Endothelial cell of umbilical vein (primary cell): ENCODE measurements around the gene TRIP13. TPM values are rescaled to one million over a fixed set of nuclear protein-coding genes. Genes with fewer than 3 reads are reported as not detected.

Experiments used
- BruUV-seq: library from RNA; stranded (reverse); fragments of 400-500 nt; replicated peaks from 2 replicates; lab custom pipeline; 2021; lab: Mats Ljungman, UMichigan
- CTCF ChIA-PET: fragments of 300-600, 350-600 bp; sonication (Branson Sonifier 250); formaldehyde crosslinking; loops from one replicate; lab custom pipeline; 2021; ENCODE audit warnings: antibody characterized with exemption, inconsistent platforms; lab: Charles Lee
- POLR2A ChIA-PET: fragments of 300-600, 350-600 bp; sonication (Branson Sonifier 250); formaldehyde crosslinking; loops from one replicate; lab custom pipeline; 2021; ENCODE audit warnings: antibody characterized with exemption, inconsistent platforms; lab: Charles Lee
- DNase-seq: peaks from one replicate; pipeline ENCODE4 v3.0.0-alpha.2; 2011; ENCODE audit warnings: low read depth, low spot score
- FAIRE-seq: peaks from 2 replicates; lab custom pipeline; 2011; peaks lifted over from hg19 to GRCh38; lab: Jason Lieb, UNC
- H2AFZ ChIP-seq: 2 replicates; pipeline ENCODE4 v1.6.0; 2012; ENCODE audit warnings: low read depth, low read length, control low read depth, inconsistent platforms
- H3K27ac ChIP-seq: 2 replicates; pipeline ENCODE4 v1.5.1; 2011; ENCODE audit warnings: low read depth, mild to moderate bottlenecking, control low read depth, low read length, moderate library complexity; ENCODE audit not compliant: insufficient read depth
- H3K27me3 ChIP-seq, 2 experiments: 2 replicates each; pipeline versions ENCODE4 v1.6.0 to v1.6.1; 2011; ENCODE audit warnings: low read length in 2 of 2, mixed read lengths in 1 of 2; ENCODE audit not compliant: control insufficient read depth in 2 of 2, insufficient read depth in 2 of 2
- H3K36me3 ChIP-seq, 2 experiments: 2 replicates in 1 of 2; 3 replicates in 1 of 2; pipeline ENCODE4 v1.5.1; 2011; ENCODE audit warnings: low read length in 2 of 2, mild to moderate bottlenecking in 1 of 2, moderate library complexity in 1 of 2; ENCODE audit not compliant: control insufficient read depth in 2 of 2, insufficient read depth in 2 of 2; ENCODE audit errors: extremely low read depth in 1 of 2
- H3K4me1 ChIP-seq: 3 replicates; pipeline ENCODE4 v1.5.1; 2011; ENCODE audit warnings: mild to moderate bottlenecking, low read length; ENCODE audit not compliant: control insufficient read depth, insufficient read depth; ENCODE audit errors: extremely low read depth
- H3K4me2 ChIP-seq: 2 replicates; pipeline ENCODE4 v1.6.1; 2011; ENCODE audit warnings: low read length, control low read depth, mixed read lengths; ENCODE audit not compliant: insufficient read depth
- H3K4me3 ChIP-seq, 3 experiments: fragments of 200-600 bp in 1 of 3; sonication (generic), shearing (Covaris generic) in 1 of 3; replicated peaks in 1 of 3; 2 replicates each; pipeline ENCODE4 v1.5.1; 2011 to 2016; ENCODE audit warnings: control low read depth in 3 of 3, low read length in 3 of 3, mild to moderate bottlenecking in 2 of 3, inconsistent platforms in 1 of 3, low read depth in 1 of 3, moderate library complexity in 1 of 3; ENCODE audit not compliant: insufficient read depth in 1 of 3
- H3K79me2 ChIP-seq: 2 replicates; pipeline ENCODE4 v1.6.0; 2012; ENCODE audit warnings: low read length, inconsistent platforms; ENCODE audit not compliant: control insufficient read depth, insufficient read depth
- H3K9ac ChIP-seq: replicated peaks from 2 replicates; pipeline ENCODE3; 2011; ENCODE audit warnings: low read length, control low read depth; ENCODE audit not compliant: insufficient read depth; ENCODE audit errors: extremely low read depth
- H3K9me1 ChIP-seq: replicated peaks from 3 replicates; pipeline ENCODE4 v1.6.0; 2011; ENCODE audit warnings: mild to moderate bottlenecking, low read length; ENCODE audit not compliant: control insufficient read depth, insufficient read depth; ENCODE audit errors: extremely low read depth
- H3K9me3 ChIP-seq: replicated peaks from 2 replicates; pipeline ENCODE4 v1.5.1; 2012; ENCODE audit warnings: low read length, inconsistent platforms; ENCODE audit not compliant: control insufficient read depth, insufficient read depth
- H4K20me1 ChIP-seq: replicated peaks from 2 replicates; pipeline ENCODE3; 2011; ENCODE audit warnings: mild to moderate bottlenecking, low read length; ENCODE audit not compliant: control insufficient read depth, insufficient read depth; ENCODE audit errors: extremely low read depth
- CTCF ChIP-seq, 2 donors: IDR thresholded peaks; 1 replicate in 1 of 2; 2 replicates in 1 of 2; pipeline ENCODE4 v1.5.1; 2011; ENCODE audit warnings: low read length in 2 of 2, mild to moderate bottlenecking in 2 of 2, moderate library complexity in 2 of 2, control low read depth in 1 of 2, inconsistent platforms in 1 of 2, low read depth in 1 of 2; ENCODE audit not compliant: insufficient read depth in 1 of 2; ENCODE audit errors: extremely low read depth in 1 of 2
- EZH2 ChIP-seq: IDR thresholded peaks from 2 replicates; pipeline ENCODE4 v1.6.1; 2012; ENCODE audit warnings: borderline replicate concordance, low read depth, mild to moderate bottlenecking, moderate library complexity, low read length, inconsistent platforms; ENCODE audit not compliant: severe bottlenecking
- FOS ChIP-seq: IDR thresholded peaks from 2 replicates; pipeline ENCODE4 v1.6.1; 2011; ENCODE audit warnings: mild to moderate bottlenecking, low read length, moderate library complexity, borderline replicate concordance; ENCODE audit not compliant: insufficient read depth
- GATA2 ChIP-seq: IDR thresholded peaks from 2 replicates; pipeline ENCODE4 v1.7.0; 2011; ENCODE audit warnings: low read depth, mild to moderate bottlenecking, moderate library complexity, mixed read lengths, low read length; ENCODE audit not compliant: insufficient read length, insufficient read depth
- JUN ChIP-seq: IDR thresholded peaks from 2 replicates; pipeline ENCODE4 v1.6.1; 2011; ENCODE audit warnings: borderline replicate concordance, low read depth; ENCODE audit not compliant: insufficient read length, insufficient read depth
- MAX ChIP-seq: IDR thresholded peaks from 2 replicates; pipeline ENCODE4 v1.6.1; 2011; ENCODE audit not compliant: insufficient read depth, insufficient read length
- MYC ChIP-seq: IDR thresholded peaks from one replicate; pipeline ENCODE4 v1.6.1; 2011; ENCODE audit warnings: mild to moderate bottlenecking, low read depth, low read length
- POLR2A ChIP-seq: IDR thresholded peaks from 2 replicates; pipeline ENCODE4 v1.6.1; 2012; ENCODE audit warnings: low read depth, mild to moderate bottlenecking, control low read depth, low read length
- POLR2AphosphoS5 ChIP-seq: IDR thresholded peaks from 2 replicates; pipeline ENCODE4 v1.6.1; 2012; ENCODE audit warnings: low read depth, mild to moderate bottlenecking, control low read depth, low read length, moderate library complexity; ENCODE audit not compliant: insufficient read depth
- dilution Hi-C: fragments of 300-500 bp; cut with MboI; formaldehyde crosslinking; loops from one replicate; pipeline ENCODE4 v1.15.0; 2019; ENCODE audit warnings: low sequenced_read_pairs; ENCODE audit not compliant: extremely low pct_ligation_motif_present
- intact Hi-C: fragments of 100-400 bp; cut with micrococcal nuclease; formaldehyde crosslinking; loops from one replicate; pipeline ENCODE4 v1.10.0; 2022
- polyA plus RNA-seq, 4 experiments: library from polyadenylated mRNA; depleted of rRNA in 3 of 4; stranded (reverse) in 3 of 4; unstranded in 1 of 4; fragments of >200 nt; gene quantifications; 2 replicates each; pipeline versions ENCODE4 v1.2.1 to v1.2.3, GENCODE V29; 2011 to 2012; ENCODE audit warnings: missing spikeins in 1 of 4
- total RNA-seq: library from RNA; stranded (reverse); gene quantifications from 2 replicates; pipeline ENCODE4 v1.2.3, GENCODE V29; 2021

The TRIP13 gene
- total and polyA plus RNA-seq, 2 donors (not counting 3 experiments of a cell fraction or from before 2014, with no cell fraction given) = 17.4 to 39.0 TPM

- no TSS peak for BruUV-seq
- Histone ChIP-seq H3K4me2 (no peak within 1 kb of the TSS), H3K27ac (no peak within 1 kb of the TSS), H4K20me1 (no peaks in the 10 kb centered on the region), H3K36me3 (no peaks in the 10 kb centered on the region), H2AFZ (no peak within 1 kb of the TSS), H3K4me3 (no peak within 1 kb of the TSS), H3K79me2 (no peaks in the 10 kb centered on the region), H3K9ac (no peak within 1 kb of the TSS), H3K27me3 (no peaks in the 10 kb centered on the region), H3K4me1 (no peaks in the 10 kb centered on the region), H3K9me3 (no peaks in the 10 kb centered on the region), H3K9me1 (no peaks in the 10 kb centered on the region)
- no peak for TF ChIP-seq FOS
- TF ChIP-seq POLR2A = no peak
- TF ChIP-seq EZH2 = no peak
- no peak for TF ChIP-seq CTCF (IDR thresholded peaks at IDR 0.05; ENCODE audit: extremely low read depth in 1 of 2, insufficient read depth in 1 of 2, low read depth in 1 of 2, low read length in 2 of 2)
- no peak for TF ChIP-seq GATA2
- no peak for TF ChIP-seq POLR2AphosphoS5
- no peak for TF ChIP-seq MYC
- TF ChIP-seq JUN = no peak
- no peak for TF ChIP-seq MAX
- intact Hi-C loops (no loop called here), dilution Hi-C loops (no loop called here)
- DNase-seq (no peak), FAIRE-seq (no peak)
- POLR2A ChIA-PET = no interaction called here
- CTCF ChIA-PET = no interaction called here
Measured at GRCh38 chr5:850511-851006, 42.1 kb upstream of the TRIP13 start, which contains the start of gene ZDHHC11. Gene ZDHHC11 (minus strand): TSS chr5:850986. CDS start chr5:850602, 384 bp downstream.
